Suprapubic skin (tissue), 4 donors: ENCODE data around the gene PIP5KL1.

Experiments used
- EP300 ChIP-seq: sonication (generic); formaldehyde crosslinking; IDR thresholded peaks from one replicate; pipeline ENCODE4 v1.6.1; 2017; ENCODE audit warnings: antibody characterized with exemption
- POLR2A ChIP-seq, 2 donors: fragments of 450-650 bp; IDR thresholded peaks; one replicate each; pipeline ENCODE4 v1.6.1; 2017; ENCODE audit warnings: antibody characterized with exemption in 2 of 2, mild to moderate bottlenecking in 2 of 2, moderate library complexity in 2 of 2
- POLR2AphosphoS5 ChIP-seq, 3 donors: sonication (generic); formaldehyde crosslinking; IDR thresholded peaks; one replicate each; pipeline ENCODE4 v1.6.1; 2017; ENCODE audit warnings: antibody characterized with exemption in 3 of 3
- TF ChIP-seq, protein P1 (sequence below), 2 donors: fragments of 200-600 bp in 1 of 2; fragments of 450-650 bp in 1 of 2; sonication (generic) in 1 of 2; IDR thresholded peaks; one replicate each; pipeline ENCODE4 v1.5.1; 2016 to 2019; ENCODE audit warnings: antibody characterized with exemption in 2 of 2, mild to moderate bottlenecking in 1 of 2, moderate library complexity in 1 of 2

GRCh38 chr9:127958728-127959127, 28.2 kb upstream of the PIP5KL1 start:
- TF ChIP-seq, protein P1, sequence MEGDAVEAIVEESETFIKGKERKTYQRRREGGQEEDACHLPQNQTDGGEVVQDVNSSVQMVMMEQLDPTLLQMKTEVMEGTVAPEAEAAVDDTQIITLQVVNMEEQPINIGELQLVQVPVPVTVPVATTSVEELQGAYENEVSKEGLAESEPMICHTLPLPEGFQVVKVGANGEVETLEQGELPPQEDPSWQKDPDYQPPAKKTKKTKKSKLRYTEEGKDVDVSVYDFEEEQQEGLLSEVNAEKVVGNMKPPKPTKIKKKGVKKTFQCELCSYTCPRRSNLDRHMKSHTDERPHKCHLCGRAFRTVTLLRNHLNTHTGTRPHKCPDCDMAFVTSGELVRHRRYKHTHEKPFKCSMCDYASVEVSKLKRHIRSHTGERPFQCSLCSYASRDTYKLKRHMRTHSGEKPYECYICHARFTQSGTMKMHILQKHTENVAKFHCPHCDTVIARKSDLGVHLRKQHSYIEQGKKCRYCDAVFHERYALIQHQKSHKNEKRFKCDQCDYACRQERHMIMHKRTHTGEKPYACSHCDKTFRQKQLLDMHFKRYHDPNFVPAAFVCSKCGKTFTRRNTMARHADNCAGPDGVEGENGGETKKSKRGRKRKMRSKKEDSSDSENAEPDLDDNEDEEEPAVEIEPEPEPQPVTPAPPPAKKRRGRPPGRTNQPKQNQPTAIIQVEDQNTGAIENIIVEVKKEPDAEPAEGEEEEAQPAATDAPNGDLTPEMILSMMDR (IDR thresholded peaks at IDR 0.05), result no peak
- TF ChIP-seq POLR2A (IDR thresholded peaks at IDR 0.05) (no peak), POLR2AphosphoS5 (IDR thresholded peaks at IDR 0.05) (no peak), EP300 (no peak)
